Measurements from ENCODE around the gene ARFGEF3. TPM values are rescaled to one million over a fixed set of nuclear protein-coding genes. Genes with fewer than 3 reads are reported as not detected.

Gene ARFGEF3
- total and polyA plus RNA-seq, 4 donors, result 4.7 to 28.1 (median 14.0) TPM

DNA sequence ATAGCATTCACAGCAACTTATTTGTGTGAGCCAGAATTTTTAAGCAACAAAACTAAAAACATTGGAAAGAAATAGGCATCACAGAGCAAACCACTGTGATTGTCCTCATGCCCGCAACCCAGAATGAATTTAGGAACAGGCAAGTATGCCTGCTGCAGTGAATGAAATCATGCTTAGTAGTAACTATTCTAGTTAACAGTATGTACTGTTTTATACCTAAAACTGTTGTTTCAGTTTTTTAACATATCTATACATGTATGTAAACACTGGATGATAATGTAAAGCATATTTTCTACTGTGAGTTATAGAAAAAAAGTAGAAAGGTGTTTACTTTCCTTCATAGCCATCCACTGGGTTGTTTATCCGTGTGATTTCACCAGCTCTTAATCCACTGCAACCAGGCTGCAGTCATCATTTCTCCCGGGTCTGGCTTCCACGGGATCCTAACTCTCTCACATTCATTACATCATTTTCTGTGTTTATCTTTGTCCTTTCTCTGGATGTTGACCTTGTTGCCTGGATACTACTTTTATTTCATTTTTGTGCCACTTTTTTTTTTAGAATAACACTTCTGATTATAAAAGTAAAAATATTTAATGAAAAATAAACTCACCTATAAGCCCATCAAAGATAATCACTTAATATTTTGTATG is 3.6 kb upstream of the ARFGEF3 start:
- Histone ChIP-seq H3K27ac (ENCODE audit: low read depth in 1 of 2, low read length in 1 of 2) (no peak overlapping the region), H3K27me3 (ENCODE audit: control insufficient read depth in 3 of 3, insufficient read depth in 3 of 3, low read length in 2 of 3) (peaks cover 0 to 40% (median 36%) of the 10 kb centered on the region in 3 donors), H3K36me3 (ENCODE audit: control insufficient read depth in 4 of 4, insufficient read depth in 4 of 4, low read length in 4 of 4) (no peaks in the 10 kb centered on the region), H3K9ac (ENCODE audit: insufficient read depth in 1 of 2, low read length in 2 of 2) (no peak overlapping the region), H3K9me3 (ENCODE audit: control insufficient read depth in 4 of 4, insufficient read depth in 3 of 4, low read length in 3 of 4) (peaks cover 0 to 2% (median 0%) of the 10 kb centered on the region in 4 donors), H3K4me3 (no peak overlapping the region), H3K4me1 (ENCODE audit: control insufficient read depth in 5 of 5, insufficient read depth in 5 of 5, low read length in 5 of 5) (peaks cover 0 to 6% (median 0%) of the 10 kb centered on the region in 5 donors)
- ATAC-seq (ENCODE audit: insufficient read depth, low FRiP score), result no peak
- TF ChIP-seq CTCF (IDR thresholded peaks at IDR 0.05; ENCODE audit: control extremely low read depth, extremely low read depth), result no peak
- peak in 2 of 3 donors; percentile 7 to 12 for DNase-seq
- WGBS, 2 donors, result 57 to 67% methylated on average over 4 of the region's 4 CpGs

- WGBS, 2 donors, result 95 to 100% methylated on average over 2 of the region's 2 CpGs
- Histone ChIP-seq H3K27ac (ENCODE audit: low read depth in 1 of 2, low read length in 1 of 2) (no peak overlapping the region), H3K9ac (ENCODE audit: insufficient read depth in 1 of 2, low read length in 2 of 2) (no peak overlapping the region), H3K36me3 (ENCODE audit: control insufficient read depth in 4 of 4, insufficient read depth in 4 of 4, low read length in 4 of 4) (no peaks in the 10 kb centered on the region), H3K9me3 (ENCODE audit: control insufficient read depth in 4 of 4, insufficient read depth in 3 of 4, low read length in 3 of 4) (no peaks in the 10 kb centered on the region), H3K27me3 (ENCODE audit: control insufficient read depth in 3 of 3, insufficient read depth in 3 of 3, low read length in 2 of 3) (peaks cover 0 to 47% (median 43%) of the 10 kb centered on the region in 3 donors), H3K4me1 (ENCODE audit: control insufficient read depth in 5 of 5, insufficient read depth in 5 of 5, low read length in 5 of 5) (peaks cover 0 to 6% (median 0%) of the 10 kb centered on the region in 5 donors), H3K4me3 (no peak overlapping the region)
- no peak for ATAC-seq (ENCODE audit: insufficient read depth, low FRiP score)
- TF ChIP-seq CTCF (IDR thresholded peaks at IDR 0.05; ENCODE audit: control extremely low read depth, extremely low read depth), result no peak
- DNase-seq, result no peak
Measured at GRCh38 chr6:138159246-138159645, 2.5 kb upstream of the ARFGEF3 start.

DNA sequence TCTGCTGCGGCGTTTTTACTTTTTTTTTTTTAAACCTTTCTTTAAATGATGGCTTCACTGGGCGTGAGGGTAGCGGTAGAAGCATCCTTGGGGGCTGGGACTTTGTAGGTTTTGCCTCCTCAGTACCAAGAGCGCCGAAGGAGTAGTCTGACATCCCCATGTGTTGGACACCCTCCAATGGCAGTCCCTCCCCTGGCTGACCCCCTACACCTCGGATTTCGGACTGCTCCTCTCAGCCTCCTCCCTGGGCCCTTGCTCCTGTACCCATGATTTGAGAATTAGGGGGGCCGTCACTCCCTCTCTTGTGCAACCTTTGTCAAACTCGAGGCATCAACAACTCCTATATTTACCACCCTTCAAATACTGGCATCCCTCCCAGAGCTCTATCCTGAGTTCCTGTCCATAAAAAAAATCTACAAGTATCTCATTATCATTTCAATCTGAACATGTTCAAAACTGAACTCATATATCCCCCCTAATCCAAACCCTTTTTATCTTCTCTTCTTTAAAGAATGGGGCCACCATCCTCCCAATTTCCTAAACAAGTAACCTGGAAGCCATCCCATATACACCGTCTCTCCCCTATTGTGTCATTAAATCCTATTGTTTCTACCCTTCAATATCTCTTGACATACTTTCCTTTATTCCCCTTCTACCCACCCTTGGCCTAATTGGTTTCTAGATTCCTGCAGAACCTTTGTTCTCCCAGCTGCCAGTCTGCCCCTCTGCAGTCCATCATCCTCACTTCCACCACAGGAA is 1.2 kb upstream of the ARFGEF3 start:
- Histone ChIP-seq H3K4me1 (ENCODE audit: control insufficient read depth in 5 of 5, insufficient read depth in 5 of 5, low read length in 5 of 5) (peaks cover 0 to 6% (median 0%) of the 10 kb centered on the region in 5 donors), H3K27ac (ENCODE audit: low read depth in 1 of 2, low read length in 1 of 2) (peak overlapping the region in 1 of 2 donors; percentile 81), H3K36me3 (ENCODE audit: control insufficient read depth in 4 of 4, insufficient read depth in 4 of 4, low read length in 4 of 4) (no peaks in the 10 kb centered on the region), H3K27me3 (ENCODE audit: control insufficient read depth in 3 of 3, insufficient read depth in 3 of 3, low read length in 2 of 3) (peaks cover 0 to 48% (median 43%) of the 10 kb centered on the region in 3 donors), H3K9ac (ENCODE audit: insufficient read depth in 1 of 2, low read length in 2 of 2) (no peak overlapping the region), H3K4me3 (no peak overlapping the region), H3K9me3 (ENCODE audit: control insufficient read depth in 4 of 4, insufficient read depth in 3 of 4, low read length in 3 of 4) (no peaks in the 10 kb centered on the region)
- peak in 1 of 3 donors; percentile 8 for DNase-seq
- 70 to 80% methylated on average over 11 of the region's 11 CpGs for WGBS, 2 donors
- TF ChIP-seq CTCF (IDR thresholded peaks at IDR 0.05; ENCODE audit: control extremely low read depth, extremely low read depth), result no peak
- ATAC-seq (ENCODE audit: insufficient read depth, low FRiP score), result no peak

Data from lung (tissue), 12 donors.